ENCODE measurements around the gene A1BG. TPM values are rescaled to one million over a fixed set of nuclear protein-coding genes. Genes with fewer than 3 reads are reported as not detected.

The A1BG gene
- total and polyA plus RNA-seq, 2 of the 13 experiments (the other 11 are each of a cell fraction or from before 2014, with no cell fraction given) = 14.7 to 41.4 TPM

DNA sequence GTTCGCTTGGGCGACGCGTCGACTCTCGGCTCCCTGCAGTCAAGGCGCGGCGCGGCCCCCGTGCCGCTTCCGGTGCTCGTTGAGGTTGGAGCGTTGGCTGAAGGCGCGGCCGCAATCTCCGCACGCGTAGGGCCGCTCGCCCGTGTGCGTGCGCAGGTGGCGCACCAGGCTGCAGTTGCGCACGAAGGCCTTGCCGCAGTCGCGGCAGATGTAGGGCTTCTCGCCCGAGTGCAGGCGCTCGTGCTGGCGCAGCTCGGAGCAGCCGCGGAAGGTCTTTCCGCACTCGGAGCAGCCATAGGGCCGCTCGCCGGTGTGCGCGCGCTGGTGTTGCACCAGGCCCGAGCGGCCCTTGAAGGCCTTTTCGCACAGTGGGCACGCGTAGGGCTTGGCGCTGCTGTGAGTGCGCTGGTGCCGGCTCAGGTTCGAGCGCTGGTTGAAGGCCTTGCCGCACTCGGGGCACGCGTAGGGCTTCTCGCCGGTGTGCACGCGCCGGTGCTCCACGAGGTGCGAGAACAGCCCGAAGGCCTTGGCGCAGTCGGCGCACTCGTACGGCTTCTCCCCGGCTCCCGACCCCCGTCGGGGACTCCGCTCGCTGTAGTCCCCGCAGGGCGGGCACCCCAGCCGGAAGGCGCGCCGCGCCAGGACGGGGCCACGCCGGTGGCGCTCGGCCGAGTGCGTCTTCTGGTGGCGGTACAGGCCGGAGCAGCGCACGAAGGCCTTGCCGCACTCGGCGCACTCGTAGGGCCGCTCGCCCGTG lies 14.6 kb upstream of the A1BG start:
- WGBS (ENCODE audit: low lambda C conversion rate) = 98% methylated on average over 50 of the region's 106 CpGs
- POLR2A ChIA-PET = no interaction called here
- no peaks in the 10 kb centered on the region for H3K79me2 ChIP-seq (ENCODE audit: insufficient read depth, low read length)
- H3K27ac ChIP-seq (ENCODE audit: extremely low read length, insufficient read depth, low read length) = no peak overlapping the region
- FAIRE-seq (no peak), DNase-seq (ENCODE audit: low spot score) (no peak), ATAC-seq (no peak)
- CTCF ChIA-PET (ENCODE audit: low intra/inter-chr PET ratio, low total read pairs) = no interaction called here
- H4K20me1 ChIP-seq (ENCODE audit: insufficient read depth, low read length) = no peaks in the 10 kb centered on the region
- no peak overlapping the region for H2AFZ ChIP-seq (ENCODE audit: low read length)
- no peak overlapping the region for H3K4me3 ChIP-seq (replicated peaks in 1 of 3; ENCODE audit: insufficient read depth in 1 of 3, low read depth in 2 of 3, low read length in 3 of 3)
- H3K9me3 ChIP-seq (ENCODE audit: low read length) = no peaks in the 10 kb centered on the region
- H3K9ac ChIP-seq (ENCODE audit: insufficient read depth, low read depth, low read length) = no peak overlapping the region
- no peaks in the 10 kb centered on the region for H3K27me3 ChIP-seq (ENCODE audit: control insufficient read depth in 1 of 2, insufficient read depth in 2 of 2, low read length in 2 of 2)
- H3K36me3 ChIP-seq (replicated peaks in 1 of 2; ENCODE audit: control insufficient read depth in 1 of 2, insufficient read depth in 2 of 2, low read length in 2 of 2) = no peaks in the 10 kb centered on the region
- no TSS peak for BruUV-seq (replicated peaks)
- peaks cover 9% of the 10 kb centered on the region for H3K4me1 ChIP-seq (ENCODE audit: insufficient read depth, low read length)
- intact Hi-C loops (cut with micrococcal nuclease; ENCODE audit: unreplicated experiment) (no loop called here), in situ Hi-C loops (cut with HindIII; ENCODE audit: extremely low pct_ligation_motif_present, low pct_unique_long_range_greater_than_20kb) (no loop called here)
- no peak overlapping the region for H3K4me2 ChIP-seq (ENCODE audit: low read depth, low read length)
- TF ChIP-seq ZNF879 (CRISPR knock-in tag; IDR thresholded peaks at IDR 0.05) = no peak

DNA sequence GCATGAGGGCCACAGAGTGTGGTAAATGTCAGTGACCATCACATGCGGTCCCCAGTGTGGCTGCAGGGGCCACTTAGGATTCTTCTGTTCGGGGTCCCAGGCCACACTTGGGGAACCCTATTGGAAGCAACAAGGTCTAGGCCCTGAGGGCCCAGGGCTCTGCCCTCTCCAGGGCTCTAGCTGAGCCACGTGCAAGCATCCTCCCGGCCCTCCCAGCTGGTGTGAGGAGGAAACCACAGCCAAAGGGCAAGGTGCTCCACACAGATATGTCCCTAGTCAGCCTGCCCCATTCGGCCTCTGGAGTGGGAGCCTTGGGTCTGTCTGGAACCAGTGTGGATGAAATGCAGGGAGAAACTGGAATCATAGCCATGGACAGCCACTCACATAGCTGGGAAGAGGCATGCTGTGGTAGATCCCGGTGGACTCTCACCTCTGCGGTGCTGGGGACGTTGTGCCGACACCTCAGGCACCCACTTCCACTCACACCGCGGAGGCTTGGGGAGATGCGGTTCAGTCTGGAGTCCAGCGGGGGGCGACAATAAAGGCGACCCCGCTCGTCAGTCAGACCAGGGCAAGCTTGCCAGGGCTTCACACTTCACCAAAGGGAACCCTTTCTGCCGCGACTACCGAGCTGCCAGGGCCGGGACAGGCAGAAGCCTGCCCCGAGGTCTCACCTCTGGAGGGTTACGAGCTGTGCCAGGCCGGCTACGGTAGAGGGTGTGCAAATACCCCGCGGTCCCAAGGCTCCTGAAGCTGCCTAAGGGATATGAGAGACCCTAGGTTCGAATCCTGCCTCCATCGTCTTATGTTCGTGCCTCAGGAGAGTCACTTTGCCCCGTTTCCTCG lies 13.5 kb upstream of the A1BG start:
- no peaks in the 10 kb centered on the region for H3K9me3 ChIP-seq (ENCODE audit: low read length)
- H3K4me2 ChIP-seq (ENCODE audit: low read depth, low read length) = no peak overlapping the region
- no peaks in the 10 kb centered on the region for H3K36me3 ChIP-seq (replicated peaks in 1 of 2; ENCODE audit: control insufficient read depth in 1 of 2, insufficient read depth in 2 of 2, low read length in 2 of 2)
- in situ Hi-C loops (cut with HindIII; ENCODE audit: extremely low pct_ligation_motif_present, low pct_unique_long_range_greater_than_20kb) = no loop called here
- ATAC-seq = no peak
- no peak overlapping the region for H3K4me3 ChIP-seq (replicated peaks in 1 of 3; ENCODE audit: insufficient read depth in 1 of 3, low read depth in 2 of 3, low read length in 3 of 3)
- no peaks in the 10 kb centered on the region for H4K20me1 ChIP-seq (ENCODE audit: insufficient read depth, low read length)
- no peaks in the 10 kb centered on the region for H3K79me2 ChIP-seq (ENCODE audit: insufficient read depth, low read length)
- intact Hi-C loops (cut with micrococcal nuclease; ENCODE audit: unreplicated experiment) = no loop called here
- ChIA-PET POLR2A (no interaction called here), CTCF (ENCODE audit: low intra/inter-chr PET ratio, low total read pairs) (no interaction called here)
- no peak for FAIRE-seq
- H3K27ac ChIP-seq (ENCODE audit: extremely low read length, insufficient read depth, low read length) = no peak overlapping the region
- H3K27me3 ChIP-seq (ENCODE audit: control insufficient read depth in 1 of 2, insufficient read depth in 2 of 2, low read length in 2 of 2) = no peaks in the 10 kb centered on the region
- 0 out of 2 replicates have a peak, but pooled peaks cover under 1% of the 10 kb centered on the region for H3K4me1 ChIP-seq (ENCODE audit: insufficient read depth, low read length)
- BruUV-seq (replicated peaks) = no TSS peak
- WGBS (ENCODE audit: low lambda C conversion rate) = 81% methylated on average over 19 of the region's 32 CpGs
- no peak overlapping the region for H2AFZ ChIP-seq (ENCODE audit: low read length)
- no peak overlapping the region for H3K9ac ChIP-seq (ENCODE audit: insufficient read depth, low read depth, low read length)
- DNase-seq (ENCODE audit: low spot score) = no peak
- TF ChIP-seq, protein P1, sequence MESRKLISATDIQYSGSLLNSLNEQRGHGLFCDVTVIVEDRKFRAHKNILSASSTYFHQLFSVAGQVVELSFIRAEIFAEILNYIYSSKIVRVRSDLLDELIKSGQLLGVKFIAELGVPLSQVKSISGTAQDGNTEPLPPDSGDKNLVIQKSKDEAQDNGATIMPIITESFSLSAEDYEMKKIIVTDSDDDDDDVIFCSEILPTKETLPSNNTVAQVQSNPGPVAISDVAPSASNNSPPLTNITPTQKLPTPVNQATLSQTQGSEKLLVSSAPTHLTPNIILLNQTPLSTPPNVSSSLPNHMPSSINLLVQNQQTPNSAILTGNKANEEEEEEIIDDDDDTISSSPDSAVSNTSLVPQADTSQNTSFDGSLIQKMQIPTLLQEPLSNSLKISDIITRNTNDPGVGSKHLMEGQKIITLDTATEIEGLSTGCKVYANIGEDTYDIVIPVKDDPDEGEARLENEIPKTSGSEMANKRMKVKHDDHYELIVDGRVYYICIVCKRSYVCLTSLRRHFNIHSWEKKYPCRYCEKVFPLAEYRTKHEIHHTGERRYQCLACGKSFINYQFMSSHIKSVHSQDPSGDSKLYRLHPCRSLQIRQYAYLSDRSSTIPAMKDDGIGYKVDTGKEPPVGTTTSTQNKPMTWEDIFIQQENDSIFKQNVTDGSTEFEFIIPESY (CRISPR knock-in tag; IDR thresholded peaks at IDR 0.05) = peak; percentile 81; the same call in 1 of the 2 replicates
- TF ChIP-seq, protein P2, sequence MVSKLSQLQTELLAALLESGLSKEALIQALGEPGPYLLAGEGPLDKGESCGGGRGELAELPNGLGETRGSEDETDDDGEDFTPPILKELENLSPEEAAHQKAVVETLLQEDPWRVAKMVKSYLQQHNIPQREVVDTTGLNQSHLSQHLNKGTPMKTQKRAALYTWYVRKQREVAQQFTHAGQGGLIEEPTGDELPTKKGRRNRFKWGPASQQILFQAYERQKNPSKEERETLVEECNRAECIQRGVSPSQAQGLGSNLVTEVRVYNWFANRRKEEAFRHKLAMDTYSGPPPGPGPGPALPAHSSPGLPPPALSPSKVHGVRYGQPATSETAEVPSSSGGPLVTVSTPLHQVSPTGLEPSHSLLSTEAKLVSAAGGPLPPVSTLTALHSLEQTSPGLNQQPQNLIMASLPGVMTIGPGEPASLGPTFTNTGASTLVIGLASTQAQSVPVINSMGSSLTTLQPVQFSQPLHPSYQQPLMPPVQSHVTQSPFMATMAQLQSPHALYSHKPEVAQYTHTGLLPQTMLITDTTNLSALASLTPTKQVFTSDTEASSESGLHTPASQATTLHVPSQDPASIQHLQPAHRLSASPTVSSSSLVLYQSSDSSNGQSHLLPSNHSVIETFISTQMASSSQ (IDR thresholded peaks at IDR 0.05; ENCODE audit: low read depth) = no peak
- TF ChIP-seq, protein P2 (CRISPR knock-in tag; IDR thresholded peaks at IDR 0.05; ENCODE audit: borderline replicate concordance) = no peak
- TF ChIP-seq, protein P3, sequence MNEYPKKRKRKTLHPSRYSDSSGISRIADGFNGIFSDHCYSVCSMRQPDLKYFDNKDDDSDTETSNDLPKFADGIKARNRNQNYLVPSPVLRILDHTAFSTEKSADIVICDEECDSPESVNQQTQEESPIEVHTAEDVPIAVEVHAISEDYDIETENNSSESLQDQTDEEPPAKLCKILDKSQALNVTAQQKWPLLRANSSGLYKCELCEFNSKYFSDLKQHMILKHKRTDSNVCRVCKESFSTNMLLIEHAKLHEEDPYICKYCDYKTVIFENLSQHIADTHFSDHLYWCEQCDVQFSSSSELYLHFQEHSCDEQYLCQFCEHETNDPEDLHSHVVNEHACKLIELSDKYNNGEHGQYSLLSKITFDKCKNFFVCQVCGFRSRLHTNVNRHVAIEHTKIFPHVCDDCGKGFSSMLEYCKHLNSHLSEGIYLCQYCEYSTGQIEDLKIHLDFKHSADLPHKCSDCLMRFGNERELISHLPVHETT (CRISPR knock-in tag; conservative IDR thresholded peaks at IDR 0.05) = no peak
- peak; percentile 86 for TF ChIP-seq ZBTB38 (CRISPR knock-in tag; IDR thresholded peaks at IDR 0.05)
